NOMO-1 treated with DMSO at 0.1 percent for 48 hours (cell line): ENCODE data around the gene GSK3A.

Experiments
- DNase-seq: peaks from one replicate; lab custom pipeline; 2025; ENCODE audit not compliant: unreplicated experiment; lab: John Stamatoyannopoulos, UW

Gene GSK3A

GRCh38 chr19:42242512-42243409, at the start of gene GSK3A:
GSK3A (minus strand) TSS chr19:42242602; CDS start chr19:42242465, 137 bp downstream.
- DNase-seq: peak; percentile 98

GRCh38 chr19:42291435-42291810, 49.0 kb upstream of the GSK3A start:
- DNase-seq: no peak

GRCh38 chr19:42290523-42291434, 48.4 kb upstream of the GSK3A start:
- peak; percentile 6 for DNase-seq

DNA sequence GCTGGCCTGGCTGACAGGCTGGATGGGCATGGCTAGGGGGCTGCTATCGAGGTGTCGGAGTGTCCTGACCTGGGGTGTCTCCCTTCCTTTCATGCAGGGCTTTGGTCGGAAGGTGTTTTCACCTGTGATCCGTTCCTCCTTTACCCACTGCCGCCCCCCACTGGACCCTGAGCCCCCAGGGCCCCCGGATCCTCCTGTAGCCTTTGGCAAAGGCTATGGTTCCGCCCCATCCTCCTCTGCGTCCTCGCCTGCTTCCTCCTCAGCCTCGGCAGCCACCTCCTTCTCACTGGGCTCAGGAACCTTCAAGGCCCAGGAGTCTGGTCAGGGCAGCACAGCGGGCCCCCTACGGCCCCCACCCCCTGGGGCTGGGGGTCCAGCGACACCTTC, 47.7 kb upstream of the GSK3A start:
- no peak for DNase-seq

GRCh38 chr19:42289556-42290041, 47.2 kb upstream of the GSK3A start:
- DNase-seq: no peak

DNA sequence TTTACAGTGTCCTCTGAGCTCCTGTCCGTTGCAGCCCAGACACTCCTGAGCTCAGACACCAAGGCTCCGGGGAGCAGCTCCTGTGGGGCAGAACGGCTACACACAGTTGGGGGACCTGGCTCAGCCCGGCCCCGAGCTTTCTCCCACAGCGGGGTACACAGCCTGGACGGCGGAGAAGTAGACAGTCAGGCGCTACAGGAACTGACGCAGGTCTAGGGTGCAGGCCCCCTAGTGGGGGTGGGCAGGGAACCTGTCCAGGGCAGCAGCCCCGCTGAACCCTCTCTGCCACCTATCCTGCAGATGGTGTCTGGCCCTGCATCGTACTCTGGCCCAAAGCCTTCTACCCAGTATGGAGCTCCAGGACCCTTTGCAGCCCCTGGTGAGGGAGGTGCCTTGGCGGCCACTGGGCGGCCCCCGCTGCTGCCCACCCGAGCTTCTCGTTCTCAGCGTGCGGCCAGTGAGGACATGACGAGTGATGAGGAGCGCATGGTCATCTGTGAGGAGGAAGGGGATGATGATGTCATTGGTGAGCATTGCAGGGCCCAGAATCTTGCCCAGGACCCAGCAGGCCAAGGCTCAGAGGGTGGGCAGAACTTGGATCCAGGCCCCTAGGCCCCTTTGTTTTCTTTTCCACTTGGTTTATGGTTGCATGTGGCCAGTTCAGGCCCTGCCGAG, 46.6 kb upstream of the GSK3A start:
- no peak for DNase-seq

- DNase-seq: peak; percentile 46
Measured at GRCh38 chr19:42288387-42288786, 46.0 kb upstream of the GSK3A start.

GRCh38 chr19:42287827-42288107, 45.4 kb upstream of the GSK3A start:
- no peak for DNase-seq

GRCh38 chr19:42287017-42287826, 44.8 kb upstream of the GSK3A start:
- no peak for DNase-seq

GRCh38 chr19:42286349-42287016, 44.1 kb upstream of the GSK3A start:
- DNase-seq: peak; percentile 15

DNA sequence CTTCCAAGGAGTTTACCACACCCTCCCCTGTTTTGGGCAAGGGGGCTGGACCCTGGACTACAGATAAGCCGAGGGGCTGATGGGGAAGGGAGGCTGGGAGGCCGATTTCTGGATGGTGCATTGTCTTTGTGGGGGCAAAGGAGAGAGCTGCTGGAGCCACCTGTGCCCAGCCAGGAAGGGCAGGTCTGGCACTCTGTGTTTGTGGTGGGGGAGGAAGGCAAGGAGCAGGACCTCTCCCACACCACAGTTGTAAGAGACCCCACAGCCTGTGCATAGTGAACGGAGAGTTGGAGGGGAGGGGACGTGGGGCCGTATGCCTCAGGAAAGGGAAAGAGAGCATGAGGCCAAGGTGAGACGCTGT, 43.6 kb upstream of the GSK3A start:
- no peak for DNase-seq

DNA sequence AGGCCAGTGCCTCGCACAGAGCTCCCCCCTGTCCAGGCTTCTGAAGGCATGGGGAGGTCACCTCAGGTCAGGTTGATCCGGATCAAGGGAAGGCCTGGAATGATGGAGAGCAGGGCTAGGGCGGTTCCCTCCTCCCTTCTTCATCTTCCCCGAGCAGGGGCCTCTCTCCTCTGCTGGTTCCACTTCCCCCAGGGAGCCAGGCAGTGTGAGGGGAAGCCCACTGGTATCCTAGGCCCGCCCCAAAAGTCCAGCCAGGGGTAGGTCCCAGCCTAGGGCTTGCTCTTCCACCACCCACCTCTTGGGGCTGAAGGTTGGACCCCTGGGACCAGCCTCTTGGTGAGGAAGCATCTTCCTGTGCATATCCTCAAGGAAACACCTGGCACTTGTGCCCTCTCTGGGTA, 43.1 kb upstream of the GSK3A start:
- DNase-seq: peak; percentile 19

DNA sequence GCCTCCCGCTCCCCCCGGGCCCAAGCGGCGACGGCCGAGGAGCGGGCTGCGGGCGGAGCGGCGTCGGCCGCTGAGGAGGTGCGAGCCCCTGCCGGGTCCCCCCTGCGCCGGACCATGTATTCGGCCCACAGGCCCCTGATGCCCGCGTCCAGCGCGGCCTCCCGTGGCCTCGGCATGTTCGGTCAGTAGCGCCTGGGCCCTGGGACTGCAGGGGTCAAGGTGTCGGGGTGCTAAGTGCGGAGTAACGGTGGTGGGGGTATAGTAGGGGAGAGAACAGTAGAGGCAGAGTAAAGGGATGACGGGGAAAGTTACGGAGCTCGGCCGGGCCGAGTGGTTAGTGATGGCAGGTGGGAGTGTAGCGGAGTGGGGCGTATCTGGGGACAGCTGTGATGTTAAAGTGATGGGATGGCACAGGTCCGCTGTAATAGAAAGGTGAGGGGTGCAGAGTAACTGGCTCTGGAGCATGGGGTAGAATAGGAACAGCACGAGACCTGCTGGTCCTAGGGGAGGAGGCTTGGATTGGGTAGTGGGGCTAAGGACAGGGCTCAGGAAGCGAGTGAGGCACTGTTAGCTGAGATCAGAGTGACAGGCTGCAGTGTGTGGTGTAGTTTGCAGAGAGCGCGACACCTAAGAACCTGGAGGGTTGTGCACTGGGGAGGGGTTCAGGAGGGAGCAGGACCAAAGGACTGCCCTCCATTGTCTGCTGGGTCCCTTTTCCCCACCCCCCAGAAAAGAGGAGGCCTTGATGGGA, 42.4 kb upstream of the GSK3A start:
- peak; percentile 14 for DNase-seq

GRCh38 chr19:42284066-42284501, 41.7 kb upstream of the GSK3A start:
- DNase-seq: peak; percentile 70

- DNase-seq: peak; percentile 89
Measured at GRCh38 chr19:42283188-42284065, 41.0 kb upstream of the GSK3A start.

GRCh38 chr19:42282819-42283187, 40.4 kb upstream of the GSK3A start:
- DNase-seq: no peak

DNA sequence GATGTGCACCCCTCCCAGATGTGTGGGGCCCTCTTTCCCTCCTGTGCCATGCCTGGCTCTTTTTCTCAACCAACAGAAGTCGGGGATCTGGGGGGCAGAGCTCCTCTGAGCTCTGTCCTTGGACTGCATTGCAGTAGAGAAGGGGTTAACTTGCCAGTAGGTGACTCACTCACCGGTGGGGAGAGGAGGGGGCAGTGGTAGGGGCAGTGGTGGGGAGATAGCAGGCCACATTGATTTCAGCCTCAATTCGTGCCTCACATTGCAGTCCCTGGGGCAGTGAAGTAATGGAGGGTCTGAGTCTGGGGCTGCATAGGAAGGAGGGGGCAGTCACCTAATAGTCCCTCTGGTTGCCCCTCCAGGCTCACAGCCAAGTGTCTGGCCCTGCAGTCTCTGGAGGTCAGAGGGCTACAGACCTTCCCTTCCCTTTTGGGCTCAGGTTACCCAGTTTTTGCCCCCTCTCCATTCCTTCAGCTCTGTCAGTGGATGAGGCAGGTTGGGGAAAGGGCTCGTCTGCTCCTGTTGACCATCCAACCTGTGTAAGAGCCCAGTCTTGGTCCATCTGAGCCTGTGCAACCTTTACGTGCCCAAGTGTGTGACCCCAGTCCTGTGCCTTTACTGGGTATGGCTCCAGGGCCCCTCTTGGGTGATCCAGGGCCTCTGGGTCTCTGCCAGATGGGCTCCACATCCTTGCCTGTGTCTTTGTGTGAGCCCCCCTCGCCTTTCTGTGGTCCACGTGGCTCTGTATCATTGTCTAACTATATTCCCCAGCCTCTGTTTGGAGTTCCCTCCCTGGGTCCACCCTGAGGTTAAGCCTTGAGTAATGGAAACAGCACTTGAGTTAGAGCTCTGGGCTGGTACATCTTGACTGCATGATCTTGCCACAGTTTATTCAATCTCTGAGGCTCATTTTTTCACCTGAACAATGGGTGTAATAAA, 39.7 kb upstream of the GSK3A start:
- DNase-seq: no peak
